GM21367 (cell line): ENCODE data around the gene FAM24A.

Experiments
- ATAC-seq: cut with Tn5 transposase; IDR thresholded peaks from one replicate; pipeline ENCODE4 v1.9.1; 2021; ENCODE audit not compliant: unreplicated experiment

Gene FAM24A

DNA sequence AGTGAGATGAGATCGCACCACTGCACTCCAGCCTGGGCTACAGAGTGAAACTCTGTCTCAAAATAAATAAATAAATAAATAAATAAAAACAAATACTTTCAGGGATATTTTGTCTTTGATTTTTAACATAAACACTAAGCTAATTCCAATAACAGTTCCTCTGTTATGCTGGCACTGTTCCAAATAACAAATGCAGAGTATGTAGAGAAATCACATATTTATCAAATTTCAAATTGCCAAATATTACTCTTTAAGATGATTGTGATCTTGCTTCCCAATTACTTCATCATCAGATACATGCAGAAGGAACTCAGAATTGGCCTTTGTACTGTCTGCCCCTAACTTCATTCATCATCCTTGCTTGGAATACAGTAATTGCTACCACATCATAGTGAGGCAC, 19.7 kb downstream of the FAM24A start:
- no peak for ATAC-seq

GRCh38 chr10:122931088-122931906, 20.9 kb downstream of the FAM24A start:
- ATAC-seq = no peak

DNA sequence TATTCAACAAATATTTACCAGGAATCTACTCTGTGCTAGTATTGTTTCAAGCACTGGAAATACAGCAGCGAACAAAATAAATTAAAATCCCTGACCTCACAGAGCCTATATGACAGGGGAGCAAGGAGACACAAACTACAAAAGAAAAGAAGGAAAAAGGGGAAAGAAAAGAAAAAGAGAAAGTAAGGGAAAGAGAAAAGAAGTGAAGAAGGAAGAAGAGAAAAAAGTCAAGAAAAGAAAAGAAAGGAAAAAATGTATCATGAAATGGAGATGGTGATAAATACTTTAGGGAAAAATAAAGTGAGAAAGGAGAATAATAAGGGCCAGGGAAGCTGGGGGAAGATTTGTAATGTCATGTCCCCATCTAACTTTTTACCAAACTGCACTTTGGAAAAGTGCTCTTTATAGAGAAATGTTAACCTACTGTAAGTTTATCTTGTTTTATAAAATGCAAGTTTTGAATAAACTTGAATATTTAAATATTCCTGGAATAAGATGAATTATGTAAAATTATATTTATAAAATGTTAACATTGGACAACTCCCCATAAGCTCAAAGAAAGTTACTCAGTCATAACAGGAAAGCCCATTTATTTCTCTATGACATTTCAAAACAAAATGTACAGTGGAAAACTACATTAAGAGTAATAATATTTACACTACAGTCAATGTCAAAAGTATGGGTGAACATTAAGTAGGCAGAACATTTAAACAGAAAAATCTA, 28.9 kb downstream of the FAM24A start:
- no peak for ATAC-seq

- ATAC-seq = no peak
These were observed 29.6 kb downstream of the FAM24A start for GRCh38 chr10:122939856-122940543.

DNA sequence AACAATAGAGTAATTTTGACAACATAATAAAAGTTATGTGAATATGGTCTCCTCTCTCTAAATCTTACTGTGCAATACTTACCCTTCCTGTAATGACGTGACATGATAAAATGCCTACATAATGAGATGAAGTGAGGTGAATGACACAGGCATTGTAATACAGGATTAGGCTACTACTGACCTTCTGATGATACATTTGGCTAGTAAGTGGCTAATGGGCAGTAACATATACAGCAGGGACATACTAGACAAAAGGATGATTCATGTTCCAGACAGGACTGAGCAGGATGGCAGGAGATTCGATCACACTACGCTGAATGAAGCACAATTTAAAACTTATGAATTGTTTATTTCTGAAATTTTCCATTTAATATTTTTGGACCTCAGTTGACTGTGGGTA, 38.9 kb downstream of the FAM24A start:
- no peak for ATAC-seq

GRCh38 chr10:122953902-122954730, 43.7 kb downstream of the FAM24A start, which contains the start of gene C10orf88:
TSS of gene C10orf88 (minus strand) at chr10:122954227. CDS start at chr10:122954178, 49 bp downstream.
- ATAC-seq = peak; percentile 98

GRCh38 chr10:122954731-122955050, 44.3 kb downstream of the FAM24A start:
- ATAC-seq = no peak

- no peak for ATAC-seq
These were observed 45.5 kb downstream of the FAM24A start for GRCh38 chr10:122955892-122956291.

- no peak for ATAC-seq
These were observed 47.1 kb downstream of the FAM24A start for GRCh38 chr10:122957474-122957873.

GRCh38 chr10:122962405-122962804, 52.0 kb downstream of the FAM24A start:
- ATAC-seq = no peak
